Metanephros (tissue), 1 donor: ENCODE measurements around the gene FAM151A. TPM values are rescaled to one million over a fixed set of nuclear protein-coding genes. Genes with fewer than 3 reads are reported as not detected.

Experiments used
- total RNA-seq: library from RNA; depleted of rRNA; stranded (reverse); fragments of >200 nt; gene quantifications from one replicate; pipeline ENCODE4 v1.2.3, GENCODE V29; 2014

Gene FAM151A
- total RNA-seq: 9.3 TPM

DNA sequence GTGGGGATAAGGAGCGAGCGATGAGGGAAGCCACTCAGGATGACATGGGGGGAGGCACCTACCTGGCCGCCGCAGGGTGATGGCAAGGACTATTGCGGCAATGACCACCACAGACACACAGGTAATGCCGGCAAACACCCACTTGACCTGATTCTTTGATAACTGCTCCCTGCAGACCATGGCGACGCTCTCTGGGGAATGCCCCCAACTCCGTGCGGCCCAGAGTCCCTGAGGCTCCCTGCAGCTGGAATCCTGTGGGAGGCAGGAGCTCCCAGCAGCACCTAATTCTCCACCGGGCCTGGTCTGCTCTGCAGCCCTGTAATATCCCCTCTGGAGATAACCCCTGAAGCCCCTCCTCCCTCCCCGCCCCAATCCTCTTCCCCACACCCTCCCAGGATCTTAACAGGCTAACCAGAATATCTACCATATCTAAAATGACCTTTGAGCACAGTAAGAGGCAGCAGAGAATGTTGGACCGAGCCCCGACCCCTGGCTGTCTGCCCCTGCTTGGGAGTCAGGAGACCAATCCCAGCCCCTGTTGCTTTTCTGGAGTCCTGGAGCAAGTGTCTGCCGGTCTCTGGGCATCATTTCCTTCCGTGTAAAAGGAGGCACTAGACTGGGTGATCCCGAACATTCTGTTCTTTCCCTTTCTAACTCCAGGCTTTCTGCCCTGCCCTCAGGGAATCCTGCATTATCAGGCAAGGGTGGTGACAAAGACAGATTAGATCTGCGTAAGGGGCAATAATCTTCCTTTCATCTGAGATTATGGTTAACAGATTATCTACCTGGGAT is at the start of gene FAM151A:
Gene FAM151A, minus strand, starts transcription at position 310 of the 792 bp plus-strand sequence. Its CDS starts 130 bp downstream, at position 180.

DNA sequence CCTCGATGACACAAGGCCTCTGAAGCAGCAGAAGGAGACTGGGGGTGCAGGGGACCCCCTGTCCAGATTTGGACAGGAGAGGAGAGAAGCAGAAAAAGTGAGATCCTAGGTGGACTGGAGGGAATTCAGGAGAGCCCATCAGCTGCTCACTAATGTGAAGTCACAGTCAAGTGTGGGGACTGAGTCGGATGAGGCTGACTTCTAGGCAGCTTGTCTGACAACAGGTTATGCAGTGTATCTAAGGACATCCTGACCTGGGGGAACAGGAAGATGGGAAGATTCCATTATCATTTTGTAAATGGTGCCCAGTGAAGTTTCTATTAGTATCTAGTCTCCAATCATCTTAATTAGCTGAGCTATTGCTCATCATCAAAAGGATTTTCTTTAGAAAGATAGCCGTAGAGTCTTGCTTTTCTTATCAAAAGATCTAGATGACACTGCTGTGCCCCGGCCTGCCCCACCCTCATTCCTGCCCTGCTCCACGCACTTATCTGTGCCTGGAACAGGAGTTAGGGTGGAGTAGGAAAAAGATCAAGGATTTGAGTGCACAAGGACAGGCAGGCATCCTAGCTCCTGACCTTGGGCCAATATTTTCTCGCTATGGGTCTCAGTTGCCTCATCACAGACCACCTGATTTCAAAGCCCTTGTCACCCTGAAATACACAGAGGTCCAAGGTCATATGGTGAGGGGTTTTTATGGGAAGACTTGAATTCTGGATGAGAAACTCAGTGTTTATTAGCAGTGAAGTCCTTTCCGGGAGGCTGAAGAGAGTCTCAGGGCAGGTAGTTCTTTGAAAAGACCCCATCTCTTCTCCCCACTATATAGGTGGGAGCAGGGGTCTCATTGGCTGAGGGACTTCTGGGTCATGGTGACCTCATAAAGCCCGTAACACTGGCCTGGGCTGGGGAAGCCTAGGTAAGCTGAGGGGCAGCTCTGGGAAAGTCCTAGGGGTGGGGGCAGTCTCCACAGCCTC is 17.8 kb upstream of the FAM151A start, which contains the start of gene MROH7:
Gene MROH7, plus strand, starts transcription at position 924 of the 974 bp plus-strand sequence. CDS start 11,141 bp downstream, outside the sequence.

Other genes with a start within 250 kb of the FAM151A start
- 61.7 TPM for gene SSBP3, start 217.1 kb downstream of the FAM151A start, total RNA-seq
- 29.4 TPM for gene ACOT11, start 75.3 kb downstream of the FAM151A start, total RNA-seq
- 7.9 TPM for gene MROH7, start 18.3 kb upstream of the FAM151A start, total RNA-seq
- gene TTC4, start 92.3 kb upstream of the FAM151A start, total RNA-seq: 31.1 TPM
- gene PARS2, start 141.0 kb upstream of the FAM151A start, total RNA-seq: 8.5 TPM
- 6.8 TPM for gene TTC22, start 177.8 kb upstream of the FAM151A start, total RNA-seq